Thyroid gland (tissue), 4 donors: ENCODE data around the gene PCBP3. TPM values are rescaled to one million over a fixed set of nuclear protein-coding genes. Genes with fewer than 3 reads are reported as not detected.

Source experiments
- DNase-seq, 2 donors: peaks; one replicate each; pipeline ENCODE4 v3.0.0-alpha.2; 2019
- H3K27ac ChIP-seq, 3 donors: fragments of 200-600 bp; sonication (generic); 1 replicate in 2 of 3; 2 replicates in 1 of 3; pipeline ENCODE4 v1.5.1; 2016 to 2019; ENCODE audit warnings: mild to moderate bottlenecking in 1 of 3, moderate library complexity in 1 of 3
- H3K27me3 ChIP-seq: fragments of 200-600 bp; sonication (generic); one replicate; pipeline ENCODE4 v1.5.1; 2019
- H3K36me3 ChIP-seq, 2 donors: fragments of 200-600 bp; sonication (generic); one replicate each; pipeline ENCODE4 v1.5.1; 2016 to 2019
- H3K4me1 ChIP-seq, 2 donors: fragments of 200-600 bp; sonication (generic); one replicate each; pipeline ENCODE4 v1.5.1; 2017 to 2019
- H3K4me3 ChIP-seq, 3 donors: fragments of 200-600 bp; sonication (generic); replicated peaks in 1 of 3; 1 replicate in 2 of 3; 2 replicates in 1 of 3; pipeline ENCODE4 v1.5.1; 2016; ENCODE audit warnings: mild to moderate bottlenecking in 1 of 3
- H3K9me3 ChIP-seq: fragments of 200-600 bp; sonication (generic); one replicate; pipeline ENCODE4 v1.5.1; 2017
- CTCF ChIP-seq, 6 experiments: fragments of 200-600 bp in 3 of 6; fragments of 450-650 bp in 3 of 6; sonication (generic) in 3 of 6; IDR thresholded peaks; one replicate each; pipeline ENCODE4 v1.5.1; 2016 to 2019; ENCODE audit warnings: antibody characterized with exemption in 6 of 6, mild to moderate bottlenecking in 2 of 6, inconsistent platforms in 1 of 6, moderate library complexity in 1 of 6
- POLR2A ChIP-seq, 2 donors: fragments of 450-650 bp; IDR thresholded peaks; one replicate each; pipeline ENCODE4 v1.6.1; 2017; ENCODE audit warnings: antibody characterized with exemption in 2 of 2, mild to moderate bottlenecking in 2 of 2, moderate library complexity in 1 of 2
- WGBS, 2 donors: methylation state at CpG; one replicate each; pipeline ENCODE4 v1.1.5; 2017; 5-methylcytosine and 5-hydroxymethylcytosine counted together
- intact Hi-C: fragments of 100-400 bp; cut with DNase I; formaldehyde crosslinking; loops from one replicate; pipeline ENCODE4 v1.15.1; 2023
- total RNA-seq, 4 donors: library from RNA; depleted of rRNA; stranded (reverse); fragments of >200 nt; gene quantifications; one replicate each; pipeline ENCODE4 v1.2.3, GENCODE V29; 2016

Gene PCBP3
- total RNA-seq, 4 donors from 2014 or later: 0.33 to 0.98 (median 0.54) TPM; not detected in 1

GRCh38 chr21:45765375-45765774 is 121.8 kb downstream of the PCBP3 start:
- Histone ChIP-seq H3K36me3 (no peaks in the 10 kb centered on the region), H3K9me3 (no peaks in the 10 kb centered on the region), H3K4me3 (no peak overlapping the region), H3K4me1 (no peaks in the 10 kb centered on the region), H3K27ac (no peak overlapping the region), H3K27me3 (no peaks in the 10 kb centered on the region)
- intact Hi-C loops: no loop called here
- no peak for DNase-seq
- 88 to 92% methylated on average over 7 to 12 of the region's 12 CpGs for WGBS, 2 donors
- TF ChIP-seq CTCF (IDR thresholded peaks at IDR 0.05) (no peak), POLR2A (IDR thresholded peaks at IDR 0.05) (no peak)

- Histone ChIP-seq H3K4me3 (no peak overlapping the region), H3K27me3 (no peaks in the 10 kb centered on the region), H3K9me3 (no peaks in the 10 kb centered on the region), H3K4me1 (no peaks in the 10 kb centered on the region), H3K36me3 (no peaks in the 10 kb centered on the region), H3K27ac (no peak overlapping the region)
- TF ChIP-seq CTCF (IDR thresholded peaks at IDR 0.05): no peak
- TF ChIP-seq POLR2A (IDR thresholded peaks at IDR 0.05): no peak
- intact Hi-C loops: no loop called here
- WGBS, 2 donors: 87 to 93% methylated on average over 13 to 14 of the region's 14 CpGs
- no peak for DNase-seq
Measured at GRCh38 chr21:45766055-45766454, 122.5 kb downstream of the PCBP3 start.

- no peak for TF ChIP-seq CTCF (IDR thresholded peaks at IDR 0.05)
- TF ChIP-seq POLR2A (IDR thresholded peaks at IDR 0.05): no peak
- H3K36me3 ChIP-seq: no peaks in the 10 kb centered on the region
- no peaks in the 10 kb centered on the region for H3K27me3 ChIP-seq
- no peak overlapping the region for H3K4me3 ChIP-seq
- H3K9me3 ChIP-seq: no peaks in the 10 kb centered on the region
- intact Hi-C loops: no loop called here
- 76 to 91% methylated on average over 5 of the region's 5 CpGs for WGBS, 2 donors
- no peaks in the 10 kb centered on the region for H3K4me1 ChIP-seq
- H3K27ac ChIP-seq: no peak overlapping the region
- no peak for DNase-seq
Measured at GRCh38 chr21:45766501-45766900, 123.0 kb downstream of the PCBP3 start.

- Histone ChIP-seq H3K36me3 (no peaks in the 10 kb centered on the region), H3K4me1 (no peaks in the 10 kb centered on the region), H3K27me3 (no peaks in the 10 kb centered on the region), H3K27ac (no peak overlapping the region), H3K9me3 (no peaks in the 10 kb centered on the region), H3K4me3 (no peak overlapping the region)
- no peak for DNase-seq
- intact Hi-C loops: no loop called here
- 77 to 86% methylated on average over 10 to 12 of the region's 13 CpGs for WGBS, 2 donors
- TF ChIP-seq CTCF (IDR thresholded peaks at IDR 0.05): no peak
- no peak for TF ChIP-seq POLR2A (IDR thresholded peaks at IDR 0.05)
Measured at GRCh38 chr21:45767071-45768006, 123.8 kb downstream of the PCBP3 start.

GRCh38 chr21:45768011-45768739 is 124.7 kb downstream of the PCBP3 start:
- no peaks in the 10 kb centered on the region for H3K9me3 ChIP-seq
- intact Hi-C loops: no loop called here
- no peaks in the 10 kb centered on the region for H3K36me3 ChIP-seq
- H3K4me3 ChIP-seq: no peak overlapping the region
- no peak for TF ChIP-seq POLR2A (IDR thresholded peaks at IDR 0.05)
- no peak for TF ChIP-seq CTCF (IDR thresholded peaks at IDR 0.05)
- DNase-seq: no peak
- H3K4me1 ChIP-seq: no peaks in the 10 kb centered on the region
- H3K27ac ChIP-seq: no peak overlapping the region
- 62 to 63% methylated on average over 11 of the region's 11 CpGs for WGBS, 2 donors
- H3K27me3 ChIP-seq: no peaks in the 10 kb centered on the region
